ENCODE measurements around the gene ITGA3. TPM values are rescaled to one million over a fixed set of nuclear protein-coding genes. Genes with fewer than 3 reads are reported as not detected.

Gene ITGA3
- total and polyA plus RNA-seq, 2 of the 13 experiments (the other 11 are each of a cell fraction or from before 2014, with no cell fraction given): 0.48 to 0.69 TPM

- TF ChIP-seq GMEB2 (CRISPR knock-in tag; IDR thresholded peaks at IDR 0.05; ENCODE audit: low read depth) (no peak), ZFP36L1 (CRISPR knock-in tag; IDR thresholded peaks at IDR 0.05) (no peak), NAIF1 (CRISPR knock-in tag; IDR thresholded peaks at IDR 0.05; ENCODE audit: borderline replicate concordance) (no peak), ZBTB39 (CRISPR knock-in tag; IDR thresholded peaks at IDR 0.05) (no peak), ZBTB38 (CRISPR knock-in tag; IDR thresholded peaks at IDR 0.05) (no peak), ZNF430 (CRISPR knock-in tag; IDR thresholded peaks at IDR 0.05) (no peak), ZNF841 (CRISPR knock-in tag; IDR thresholded peaks at IDR 0.05; ENCODE audit: borderline replicate concordance) (no peak), ZBTB21 (CRISPR knock-in tag; IDR thresholded peaks at IDR 0.05) (no peak), SALL1 (CRISPR knock-in tag; IDR thresholded peaks at IDR 0.05) (peak; percentile 62; the same call in 1 of the 2 replicates), ZNF710 (CRISPR knock-in tag; IDR thresholded peaks at IDR 0.05; ENCODE audit: borderline replicate concordance) (no peak), CBFB (CRISPR knock-in tag; IDR thresholded peaks at IDR 0.05) (no peak), ZBTB7B (CRISPR knock-in tag; IDR thresholded peaks at IDR 0.05) (no peak), MAX (IDR thresholded peaks at IDR 0.05) (no peak), HMGXB3 (CRISPR knock-in tag; IDR thresholded peaks at IDR 0.05; ENCODE audit: borderline replicate concordance) (no peak), ZFP41 (CRISPR knock-in tag; IDR thresholded peaks at IDR 0.05; ENCODE audit: borderline replicate concordance) (no peak), ZNF382 (CRISPR knock-in tag; IDR thresholded peaks at IDR 0.05; ENCODE audit: borderline replicate concordance) (no peak), ZNF784 (CRISPR knock-in tag; IDR thresholded peaks at IDR 0.05; ENCODE audit: borderline replicate concordance) (no peak; the same call in 1 of the 2 replicates), ZNF605 (CRISPR knock-in tag; IDR thresholded peaks at IDR 0.05) (no peak; the same call in 1 of the 2 replicates), ZNF329 (CRISPR knock-in tag; IDR thresholded peaks at IDR 0.05; ENCODE audit: low read depth) (no peak)
Measured at GRCh38 chr17:50094243-50094752, 38.4 kb downstream of the ITGA3 start (continued).
